Urothelium cell line (cell line): ENCODE data around the gene IL1RAPL2.
"Not testable (repeated sequence)": the region's sequence is repeated elsewhere in the genome, so short reads cannot be mapped to it uniquely, and the experiment has no call there.

Source experiments
- DNase-seq: peaks from one replicate; pipeline ENCODE4 v3.0.0; 2011; ENCODE audit warnings: low spot score, mixed read lengths
- FAIRE-seq: peaks from 2 replicates; lab custom pipeline; 2011; peaks lifted over from hg19 to GRCh38; lab: Jason Lieb, UNC

Gene IL1RAPL2

GRCh38 chrX:104842646-104843045 lies 276.6 kb downstream of the IL1RAPL2 start:
- no peak for DNase-seq
- no peak for FAIRE-seq

- FAIRE-seq (no peak), DNase-seq (no peak)
Measured at GRCh38 chrX:104852241-104852640, 286.2 kb downstream of the IL1RAPL2 start.

GRCh38 chrX:104854188-104854587 lies 288.2 kb downstream of the IL1RAPL2 start:
- DNase-seq (no peak), FAIRE-seq (no peak)

- no peak for FAIRE-seq
- no peak for DNase-seq
Measured at GRCh38 chrX:104854790-104855340, 288.9 kb downstream of the IL1RAPL2 start.

GRCh38 chrX:104863466-104863865 lies 297.5 kb downstream of the IL1RAPL2 start:
- FAIRE-seq (no peak), DNase-seq (no peak)

- DNase-seq (no peak), FAIRE-seq (no peak)
Measured at GRCh38 chrX:104864296-104864695, 298.3 kb downstream of the IL1RAPL2 start.

GRCh38 chrX:104877504-104877903 lies 311.5 kb downstream of the IL1RAPL2 start:
- FAIRE-seq, result no peak
- no peak for DNase-seq

- FAIRE-seq (no peak), DNase-seq (no peak)
Measured at GRCh38 chrX:104902070-104902469, 336.1 kb downstream of the IL1RAPL2 start.

- FAIRE-seq, DNase-seq: not testable (repeated sequence)
Measured at GRCh38 chrX:104909694-104910093, 343.7 kb downstream of the IL1RAPL2 start.

- DNase-seq, result no peak
- no peak for FAIRE-seq
Measured at GRCh38 chrX:104913348-104913747, 347.3 kb downstream of the IL1RAPL2 start.

GRCh38 chrX:104914686-104915085 lies 348.7 kb downstream of the IL1RAPL2 start:
- FAIRE-seq, DNase-seq: not testable (repeated sequence)

- FAIRE-seq (no peak), DNase-seq (no peak)
Measured at GRCh38 chrX:104918122-104918521, 352.1 kb downstream of the IL1RAPL2 start.

- DNase-seq (no peak), FAIRE-seq (no peak)
Measured at GRCh38 chrX:104921584-104922205, 355.7 kb downstream of the IL1RAPL2 start.

GRCh38 chrX:104922206-104922621 lies 356.2 kb downstream of the IL1RAPL2 start:
- no peak for FAIRE-seq
- DNase-seq, result peak; percentile 37

GRCh38 chrX:104929324-104929723 lies 363.3 kb downstream of the IL1RAPL2 start:
- FAIRE-seq (no peak), DNase-seq (no peak)

- FAIRE-seq (no peak), DNase-seq (no peak)
Measured at GRCh38 chrX:104935581-104935980, 369.6 kb downstream of the IL1RAPL2 start.

GRCh38 chrX:104953251-104953650 lies 387.3 kb downstream of the IL1RAPL2 start:
- no peak for FAIRE-seq
- no peak for DNase-seq

- DNase-seq, result no peak
- FAIRE-seq, result no peak
Measured at GRCh38 chrX:104961926-104962325, 395.9 kb downstream of the IL1RAPL2 start.

- FAIRE-seq (no peak), DNase-seq (no peak)
Measured at GRCh38 chrX:104968241-104968640, 402.2 kb downstream of the IL1RAPL2 start.

GRCh38 chrX:104972737-104973136 lies 406.7 kb downstream of the IL1RAPL2 start:
- FAIRE-seq (no peak), DNase-seq (peak; percentile 0)

GRCh38 chrX:104987063-104987462 lies 421.1 kb downstream of the IL1RAPL2 start:
- peak; percentile 3 for DNase-seq
- FAIRE-seq, result no peak

- DNase-seq, result no peak
- FAIRE-seq, result no peak
Measured at GRCh38 chrX:104988038-104988437, 422.0 kb downstream of the IL1RAPL2 start.

GRCh38 chrX:104995546-104995945 lies 429.5 kb downstream of the IL1RAPL2 start:
- no peak for FAIRE-seq
- DNase-seq, result no peak
